HepG2 (cell line): ENCODE measurements around the gene RHBDL1. TPM values are rescaled to one million over a fixed set of nuclear protein-coding genes. Genes with fewer than 3 reads are reported as not detected.

Source experiments
- EP300 ChIP-seq, 3 experiments: sonication (generic) in 1 of 3; formaldehyde crosslinking in 1 of 3; IDR thresholded peaks; 2 replicates each; pipeline versions ENCODE4 v1.5.1 to v1.6.1; 2011 to 2020; ENCODE audit warnings: low read depth in 2 of 3, low read length in 2 of 3, borderline replicate concordance in 1 of 3, improper control_type of control experiment in 1 of 3, mild to moderate bottlenecking in 1 of 3, missing genetic modification reagents in 1 of 3, moderate library complexity in 1 of 3
- GPN1 ChIP-seq: sonication (generic); formaldehyde crosslinking; IDR thresholded peaks from 2 replicates; pipeline ENCODE4 v1.5.1; 2020; ENCODE audit warnings: missing genetic modification reagents, borderline replicate concordance
- KMT2A ChIP-seq: sonication (generic); formaldehyde crosslinking; IDR thresholded peaks from 2 replicates; pipeline ENCODE4 v1.4.0; 2020; ENCODE audit warnings: missing genetic modification reagents
- MEIS2 ChIP-seq: sonication (generic); formaldehyde crosslinking; IDR thresholded peaks from 2 replicates; pipeline ENCODE4 v1.9.0; 2021; ENCODE audit warnings: mild to moderate bottlenecking, missing genetic modification reagents
- SP1 ChIP-seq, 2 experiments: fragments of 450-650 bp in 1 of 2; sonication (generic) in 1 of 2; formaldehyde crosslinking in 1 of 2; IDR thresholded peaks; 2 replicates each; pipeline versions ENCODE4 v1.4.0 to v1.6.1; 2016 to 2020; ENCODE audit warnings: missing genetic modification reagents in 1 of 2
- ZNF460 ChIP-seq: sonication (generic); formaldehyde crosslinking; IDR thresholded peaks from 2 replicates; pipeline ENCODE4 v1.5.1; 2020; ENCODE audit warnings: missing genetic modification reagents, mild to moderate bottlenecking, borderline replicate concordance
- polyA plus RNA-seq, 8 experiments: library from polyadenylated mRNA; depleted of rRNA in 3 of 8; stranded (reverse) in 7 of 8; unstranded in 1 of 8; fragments of >200 nt; fragmentation: Illumina TruSeq in 4 of 8; extraction: Trizol in 4 of 8; gene quantifications; 2 replicates each; pipeline versions ENCODE4 v1.2.1 to v1.2.3, GENCODE V29; 2011 to 2016; ENCODE audit warnings: low read depth in 4 of 8, missing spikeins in 1 of 8, mixed read lengths in 1 of 8; ENCODE audit not compliant: insufficient read depth in 1 of 8
- total RNA-seq, 5 experiments: library from RNA; depleted of rRNA; stranded (reverse); fragments of >200 nt; fragmentation: Illumina TruSeq; extraction: Trizol; gene quantifications; 2 replicates each; pipeline ENCODE4 v1.2.3, GENCODE V29; 2016; ENCODE audit warnings: low read depth in 1 of 5
- TF ChIP-seq, protein P1 (sequence below): sonication (generic); formaldehyde crosslinking; IDR thresholded peaks from 2 replicates; pipeline ENCODE4 v1.4.0; 2020; ENCODE audit warnings: missing genetic modification reagents
- TF ChIP-seq, protein P2 (sequence below): sonication (generic); formaldehyde crosslinking; IDR thresholded peaks from 2 replicates; pipeline ENCODE4 v1.5.1; 2020; ENCODE audit warnings: missing genetic modification reagents, mild to moderate bottlenecking, borderline replicate concordance
- TF ChIP-seq, protein P3 (sequence below): sonication (generic); formaldehyde crosslinking; IDR thresholded peaks from 2 replicates; pipeline ENCODE4 v1.4.0; 2020; ENCODE audit warnings: missing genetic modification reagents
- TF ChIP-seq, protein P4 (sequence below): fragments of 450-650 bp; IDR thresholded peaks from 2 replicates; pipeline ENCODE4 v1.6.1; 2017; ENCODE audit warnings: mild to moderate bottlenecking
- TF ChIP-seq, protein P5 (sequence below): sonication (generic); formaldehyde crosslinking; IDR thresholded peaks from 2 replicates; pipeline ENCODE4 v1.5.0; 2020; ENCODE audit warnings: mild to moderate bottlenecking, missing genetic modification reagents
- TF ChIP-seq, protein P6 (sequence below): sonication (generic); formaldehyde crosslinking; IDR thresholded peaks from 2 replicates; pipeline ENCODE4 v1.4.0; 2020; ENCODE audit warnings: mild to moderate bottlenecking, missing genetic modification reagents

The RHBDL1 gene
- total and polyA plus RNA-seq, 2 of the 13 experiments (the other 11 are each of a cell fraction or from before 2014, with no cell fraction given) = 1.8 to 3.8 TPM

DNA sequence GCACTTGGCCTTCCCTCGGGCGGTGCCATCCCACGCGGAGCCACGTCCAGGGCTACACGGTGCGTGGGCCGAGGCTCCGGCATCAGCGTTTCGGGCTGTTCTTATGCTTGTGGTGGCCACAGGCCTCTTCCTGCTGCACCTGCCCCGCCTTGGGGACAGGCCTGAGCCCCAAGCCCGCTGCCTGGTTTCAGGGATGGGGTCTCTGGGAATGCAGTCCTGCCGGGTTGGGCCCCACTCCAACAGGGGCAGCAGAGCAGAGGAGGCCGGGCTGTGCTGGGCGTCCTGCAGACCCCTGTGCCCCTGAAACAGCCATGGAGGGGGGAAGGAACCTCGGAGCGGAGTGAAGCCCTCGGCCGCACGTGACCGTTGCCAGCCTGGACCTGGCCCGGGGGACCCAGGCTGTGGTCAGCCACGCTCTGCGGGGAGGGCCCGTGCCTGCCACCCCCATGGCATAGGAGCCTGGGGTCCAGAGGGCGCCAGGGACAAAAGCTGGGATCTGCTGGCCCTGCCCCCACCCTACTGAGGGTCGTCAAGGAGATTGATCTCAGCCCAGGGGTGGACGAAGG lies 45.1 kb upstream of the RHBDL1 start (continued):
- TF ChIP-seq, protein P1, sequence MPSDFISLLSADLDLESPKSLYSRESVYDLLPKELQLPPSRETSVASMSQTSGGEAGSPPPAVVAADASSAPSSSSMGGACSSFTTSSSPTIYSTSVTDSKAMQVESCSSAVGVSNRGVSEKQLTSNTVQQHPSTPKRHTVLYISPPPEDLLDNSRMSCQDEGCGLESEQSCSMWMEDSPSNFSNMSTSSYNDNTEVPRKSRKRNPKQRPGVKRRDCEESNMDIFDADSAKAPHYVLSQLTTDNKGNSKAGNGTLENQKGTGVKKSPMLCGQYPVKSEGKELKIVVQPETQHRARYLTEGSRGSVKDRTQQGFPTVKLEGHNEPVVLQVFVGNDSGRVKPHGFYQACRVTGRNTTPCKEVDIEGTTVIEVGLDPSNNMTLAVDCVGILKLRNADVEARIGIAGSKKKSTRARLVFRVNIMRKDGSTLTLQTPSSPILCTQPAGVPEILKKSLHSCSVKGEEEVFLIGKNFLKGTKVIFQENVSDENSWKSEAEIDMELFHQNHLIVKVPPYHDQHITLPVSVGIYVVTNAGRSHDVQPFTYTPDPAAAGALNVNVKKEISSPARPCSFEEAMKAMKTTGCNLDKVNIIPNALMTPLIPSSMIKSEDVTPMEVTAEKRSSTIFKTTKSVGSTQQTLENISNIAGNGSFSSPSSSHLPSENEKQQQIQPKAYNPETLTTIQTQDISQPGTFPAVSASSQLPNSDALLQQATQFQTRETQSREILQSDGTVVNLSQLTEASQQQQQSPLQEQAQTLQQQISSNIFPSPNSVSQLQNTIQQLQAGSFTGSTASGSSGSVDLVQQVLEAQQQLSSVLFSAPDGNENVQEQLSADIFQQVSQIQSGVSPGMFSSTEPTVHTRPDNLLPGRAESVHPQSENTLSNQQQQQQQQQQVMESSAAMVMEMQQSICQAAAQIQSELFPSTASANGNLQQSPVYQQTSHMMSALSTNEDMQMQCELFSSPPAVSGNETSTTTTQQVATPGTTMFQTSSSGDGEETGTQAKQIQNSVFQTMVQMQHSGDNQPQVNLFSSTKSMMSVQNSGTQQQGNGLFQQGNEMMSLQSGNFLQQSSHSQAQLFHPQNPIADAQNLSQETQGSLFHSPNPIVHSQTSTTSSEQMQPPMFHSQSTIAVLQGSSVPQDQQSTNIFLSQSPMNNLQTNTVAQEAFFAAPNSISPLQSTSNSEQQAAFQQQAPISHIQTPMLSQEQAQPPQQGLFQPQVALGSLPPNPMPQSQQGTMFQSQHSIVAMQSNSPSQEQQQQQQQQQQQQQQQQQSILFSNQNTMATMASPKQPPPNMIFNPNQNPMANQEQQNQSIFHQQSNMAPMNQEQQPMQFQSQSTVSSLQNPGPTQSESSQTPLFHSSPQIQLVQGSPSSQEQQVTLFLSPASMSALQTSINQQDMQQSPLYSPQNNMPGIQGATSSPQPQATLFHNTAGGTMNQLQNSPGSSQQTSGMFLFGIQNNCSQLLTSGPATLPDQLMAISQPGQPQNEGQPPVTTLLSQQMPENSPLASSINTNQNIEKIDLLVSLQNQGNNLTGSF (CRISPR knock-in tag) = no peak
- TF ChIP-seq GPN1 (CRISPR knock-in tag) (no peak), SP1 (IDR thresholded peaks at IDR 0.05) (no peak), SP1 (CRISPR knock-in tag; IDR thresholded peaks at IDR 0.05) (no peak), ZNF460 (CRISPR knock-in tag) (no peak), KMT2A (no peak; the same call in 1 of the 2 replicates), EP300 (IDR thresholded peaks at IDR 0.05; ENCODE audit: low read depth in 2 of 2, low read length in 2 of 2) (peak in 1 of 2 experiments; percentile 32; a peak in 1 of 4 replicates), EP300 (CRISPR knock-in tag; IDR thresholded peaks at IDR 0.05; ENCODE audit: borderline replicate concordance) (no peak), MEIS2 (CRISPR knock-in tag) (no peak)
- TF ChIP-seq, protein P2, sequence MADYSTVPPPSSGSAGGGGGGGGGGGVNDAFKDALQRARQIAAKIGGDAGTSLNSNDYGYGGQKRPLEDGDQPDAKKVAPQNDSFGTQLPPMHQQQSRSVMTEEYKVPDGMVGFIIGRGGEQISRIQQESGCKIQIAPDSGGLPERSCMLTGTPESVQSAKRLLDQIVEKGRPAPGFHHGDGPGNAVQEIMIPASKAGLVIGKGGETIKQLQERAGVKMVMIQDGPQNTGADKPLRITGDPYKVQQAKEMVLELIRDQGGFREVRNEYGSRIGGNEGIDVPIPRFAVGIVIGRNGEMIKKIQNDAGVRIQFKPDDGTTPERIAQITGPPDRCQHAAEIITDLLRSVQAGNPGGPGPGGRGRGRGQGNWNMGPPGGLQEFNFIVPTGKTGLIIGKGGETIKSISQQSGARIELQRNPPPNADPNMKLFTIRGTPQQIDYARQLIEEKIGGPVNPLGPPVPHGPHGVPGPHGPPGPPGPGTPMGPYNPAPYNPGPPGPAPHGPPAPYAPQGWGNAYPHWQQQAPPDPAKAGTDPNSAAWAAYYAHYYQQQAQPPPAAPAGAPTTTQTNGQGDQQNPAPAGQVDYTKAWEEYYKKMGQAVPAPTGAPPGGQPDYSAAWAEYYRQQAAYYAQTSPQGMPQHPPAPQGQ = no peak
- TF ChIP-seq, protein P3, sequence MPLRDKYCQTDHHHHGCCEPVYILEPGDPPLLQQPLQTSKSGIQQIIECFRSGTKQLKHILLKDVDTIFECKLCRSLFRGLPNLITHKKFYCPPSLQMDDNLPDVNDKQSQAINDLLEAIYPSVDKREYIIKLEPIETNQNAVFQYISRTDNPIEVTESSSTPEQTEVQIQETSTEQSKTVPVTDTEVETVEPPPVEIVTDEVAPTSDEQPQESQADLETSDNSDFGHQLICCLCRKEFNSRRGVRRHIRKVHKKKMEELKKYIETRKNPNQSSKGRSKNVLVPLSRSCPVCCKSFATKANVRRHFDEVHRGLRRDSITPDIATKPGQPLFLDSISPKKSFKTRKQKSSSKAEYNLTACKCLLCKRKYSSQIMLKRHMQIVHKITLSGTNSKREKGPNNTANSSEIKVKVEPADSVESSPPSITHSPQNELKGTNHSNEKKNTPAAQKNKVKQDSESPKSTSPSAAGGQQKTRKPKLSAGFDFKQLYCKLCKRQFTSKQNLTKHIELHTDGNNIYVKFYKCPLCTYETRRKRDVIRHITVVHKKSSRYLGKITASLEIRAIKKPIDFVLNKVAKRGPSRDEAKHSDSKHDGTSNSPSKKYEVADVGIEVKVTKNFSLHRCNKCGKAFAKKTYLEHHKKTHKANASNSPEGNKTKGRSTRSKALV (CRISPR knock-in tag) = peak; percentile 22; the same call in 1 of the 2 replicates
- TF ChIP-seq, protein P4, sequence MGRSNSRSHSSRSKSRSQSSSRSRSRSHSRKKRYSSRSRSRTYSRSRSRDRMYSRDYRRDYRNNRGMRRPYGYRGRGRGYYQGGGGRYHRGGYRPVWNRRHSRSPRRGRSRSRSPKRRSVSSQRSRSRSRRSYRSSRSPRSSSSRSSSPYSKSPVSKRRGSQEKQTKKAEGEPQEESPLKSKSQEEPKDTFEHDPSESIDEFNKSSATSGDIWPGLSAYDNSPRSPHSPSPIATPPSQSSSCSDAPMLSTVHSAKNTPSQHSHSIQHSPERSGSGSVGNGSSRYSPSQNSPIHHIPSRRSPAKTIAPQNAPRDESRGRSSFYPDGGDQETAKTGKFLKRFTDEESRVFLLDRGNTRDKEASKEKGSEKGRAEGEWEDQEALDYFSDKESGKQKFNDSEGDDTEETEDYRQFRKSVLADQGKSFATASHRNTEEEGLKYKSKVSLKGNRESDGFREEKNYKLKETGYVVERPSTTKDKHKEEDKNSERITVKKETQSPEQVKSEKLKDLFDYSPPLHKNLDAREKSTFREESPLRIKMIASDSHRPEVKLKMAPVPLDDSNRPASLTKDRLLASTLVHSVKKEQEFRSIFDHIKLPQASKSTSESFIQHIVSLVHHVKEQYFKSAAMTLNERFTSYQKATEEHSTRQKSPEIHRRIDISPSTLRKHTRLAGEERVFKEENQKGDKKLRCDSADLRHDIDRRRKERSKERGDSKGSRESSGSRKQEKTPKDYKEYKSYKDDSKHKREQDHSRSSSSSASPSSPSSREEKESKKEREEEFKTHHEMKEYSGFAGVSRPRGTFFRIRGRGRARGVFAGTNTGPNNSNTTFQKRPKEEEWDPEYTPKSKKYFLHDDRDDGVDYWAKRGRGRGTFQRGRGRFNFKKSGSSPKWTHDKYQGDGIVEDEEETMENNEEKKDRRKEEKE = no peak
- TF ChIP-seq, protein P5, sequence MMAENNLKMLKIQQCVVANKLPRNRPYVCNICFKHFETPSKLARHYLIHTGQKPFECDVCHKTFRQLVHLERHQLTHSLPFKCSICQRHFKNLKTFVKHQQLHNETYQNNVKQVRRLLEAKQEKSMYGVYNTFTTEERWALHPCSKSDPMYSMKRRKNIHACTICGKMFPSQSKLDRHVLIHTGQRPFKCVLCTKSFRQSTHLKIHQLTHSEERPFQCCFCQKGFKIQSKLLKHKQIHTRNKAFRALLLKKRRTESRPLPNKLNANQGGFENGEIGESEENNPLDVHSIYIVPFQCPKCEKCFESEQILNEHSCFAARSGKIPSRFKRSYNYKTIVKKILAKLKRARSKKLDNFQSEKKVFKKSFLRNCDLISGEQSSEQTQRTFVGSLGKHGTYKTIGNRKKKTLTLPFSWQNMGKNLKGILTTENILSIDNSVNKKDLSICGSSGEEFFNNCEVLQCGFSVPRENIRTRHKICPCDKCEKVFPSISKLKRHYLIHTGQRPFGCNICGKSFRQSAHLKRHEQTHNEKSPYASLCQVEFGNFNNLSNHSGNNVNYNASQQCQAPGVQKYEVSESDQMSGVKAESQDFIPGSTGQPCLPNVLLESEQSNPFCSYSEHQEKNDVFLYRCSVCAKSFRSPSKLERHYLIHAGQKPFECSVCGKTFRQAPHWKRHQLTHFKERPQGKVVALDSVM = 0 out of 2 replicates have a peak, but pooled peaks have one; percentile 2
- TF ChIP-seq, protein P6, sequence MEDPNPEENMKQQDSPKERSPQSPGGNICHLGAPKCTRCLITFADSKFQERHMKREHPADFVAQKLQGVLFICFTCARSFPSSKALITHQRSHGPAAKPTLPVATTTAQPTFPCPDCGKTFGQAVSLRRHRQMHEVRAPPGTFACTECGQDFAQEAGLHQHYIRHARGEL (CRISPR knock-in tag) = no peak
